HG02885 (cell line): ENCODE results near the gene CRYGS.
"Not testable (repeated sequence)": the region's sequence is repeated elsewhere in the genome, so short reads cannot be mapped to it uniquely, and the experiment has no call there.

Experiments
- ATAC-seq: cut with Tn5 transposase; IDR thresholded peaks from one replicate; pipeline ENCODE4 v1.9.1; 2021; ENCODE audit warnings: mild to moderate bottlenecking; ENCODE audit not compliant: unreplicated experiment, poor library complexity

CRYGS gene

GRCh38 chr3:186564586-186564985, 20.4 kb upstream of the CRYGS start:
- ATAC-seq = no peak

- ATAC-seq = no peak
These were observed 8.3 kb upstream of the CRYGS start for GRCh38 chr3:186552408-186553031.

GRCh38 chr3:186551387-186551786, 7.2 kb upstream of the CRYGS start:
- no peak for ATAC-seq

GRCh38 chr3:186549497-186549896, 5.3 kb upstream of the CRYGS start:
- ATAC-seq = no peak

GRCh38 chr3:186540835-186541226, 3.3 kb downstream of the CRYGS start:
- no peak for ATAC-seq

GRCh38 chr3:186540221-186540834, 3.9 kb downstream of the CRYGS start:
- ATAC-seq = peak; percentile 57

- no peak for ATAC-seq
These were observed 5.4 kb downstream of the CRYGS start for GRCh38 chr3:186538779-186539178.

GRCh38 chr3:186536883-186537844, 7.0 kb downstream of the CRYGS start:
- ATAC-seq = no peak

- ATAC-seq = peak; percentile 88
These were observed 10.0 kb downstream of the CRYGS start for GRCh38 chr3:186534113-186534669.

GRCh38 chr3:186532598-186533072, 11.5 kb downstream of the CRYGS start:
- ATAC-seq = peak; percentile 62

- not testable (repeated sequence) for ATAC-seq
These were observed 12.5 kb downstream of the CRYGS start for GRCh38 chr3:186531694-186532093.

GRCh38 chr3:186530415-186530814, 13.8 kb downstream of the CRYGS start:
- no peak for ATAC-seq

GRCh38 chr3:186529201-186529999, 14.8 kb downstream of the CRYGS start:
- no peak for ATAC-seq

GRCh38 chr3:186526256-186526606, 17.9 kb downstream of the CRYGS start:
- ATAC-seq = no peak

- no peak for ATAC-seq
These were observed 18.6 kb downstream of the CRYGS start for GRCh38 chr3:186525369-186526255.

GRCh38 chr3:186524616-186525015, 19.6 kb downstream of the CRYGS start:
- ATAC-seq = no peak

- ATAC-seq = no peak
These were observed 20.7 kb downstream of the CRYGS start for GRCh38 chr3:186523434-186523833.

- no peak for ATAC-seq
These were observed 21.2 kb downstream of the CRYGS start for GRCh38 chr3:186523022-186523421.
